ENCODE results near the gene TEFM. TPM values are rescaled to one million over a fixed set of nuclear protein-coding genes. Genes with fewer than 3 reads are reported as not detected.
A peak's percentile ranks its signal among the peaks of the same experiment; 100 is the strongest.
"Not testable (repeated sequence)": the region's sequence is repeated elsewhere in the genome, so short reads cannot be mapped to it uniquely, and the experiment has no call there.

Gene TEFM
- total and polyA plus RNA-seq, 3 donors from 2014 or later: 8.7 to 16.2 (median 10.9) TPM

DNA sequence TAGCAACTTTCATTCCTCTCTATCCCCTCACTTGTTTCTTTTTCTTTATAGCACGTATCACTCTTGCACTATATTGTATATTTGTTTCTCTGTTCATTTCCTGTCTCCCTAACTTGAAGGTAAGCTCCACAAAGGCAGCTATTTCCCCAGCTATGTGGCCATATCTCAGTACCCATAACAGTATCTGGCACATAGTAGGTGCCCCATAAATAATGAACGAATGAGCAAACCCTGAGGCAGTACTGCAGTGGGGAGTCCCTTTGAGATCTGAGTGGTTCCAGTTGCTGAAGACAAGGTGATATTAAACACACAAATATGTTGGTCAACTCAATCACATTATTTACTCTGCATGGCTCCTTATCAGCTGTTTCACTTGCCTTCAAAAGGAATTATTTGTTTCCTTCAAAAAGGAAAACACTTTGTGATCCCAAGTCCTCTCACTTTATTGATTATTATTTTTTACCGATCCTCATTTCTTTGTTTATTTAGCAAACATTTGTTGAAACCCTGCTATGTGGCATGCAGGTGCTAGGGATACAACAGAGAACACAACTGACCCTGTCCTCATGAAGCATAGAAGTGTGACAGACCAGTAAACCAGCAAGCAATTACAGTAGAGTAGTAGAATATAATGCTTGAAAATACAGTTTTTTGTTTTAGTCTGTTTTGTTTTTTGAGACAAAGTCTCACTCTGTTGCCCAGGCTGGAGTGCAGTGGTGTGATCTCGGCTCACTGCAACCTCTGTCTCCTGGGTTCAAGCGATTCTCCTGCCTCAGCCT is 10.0 kb upstream of the TEFM start:
- Histone ChIP-seq H3K4me1 (no peaks in the 10 kb centered on the region), H3K4me3 (no peak overlapping the region), H3K27ac (no peak overlapping the region), H3K27me3 (no peaks in the 10 kb centered on the region), H3K9me3 (no peaks in the 10 kb centered on the region), H3K36me3 (ENCODE audit: low read depth, missing control alignments) (no peaks in the 10 kb centered on the region)
- no peak for DNase-seq
- TF ChIP-seq, protein P1, sequence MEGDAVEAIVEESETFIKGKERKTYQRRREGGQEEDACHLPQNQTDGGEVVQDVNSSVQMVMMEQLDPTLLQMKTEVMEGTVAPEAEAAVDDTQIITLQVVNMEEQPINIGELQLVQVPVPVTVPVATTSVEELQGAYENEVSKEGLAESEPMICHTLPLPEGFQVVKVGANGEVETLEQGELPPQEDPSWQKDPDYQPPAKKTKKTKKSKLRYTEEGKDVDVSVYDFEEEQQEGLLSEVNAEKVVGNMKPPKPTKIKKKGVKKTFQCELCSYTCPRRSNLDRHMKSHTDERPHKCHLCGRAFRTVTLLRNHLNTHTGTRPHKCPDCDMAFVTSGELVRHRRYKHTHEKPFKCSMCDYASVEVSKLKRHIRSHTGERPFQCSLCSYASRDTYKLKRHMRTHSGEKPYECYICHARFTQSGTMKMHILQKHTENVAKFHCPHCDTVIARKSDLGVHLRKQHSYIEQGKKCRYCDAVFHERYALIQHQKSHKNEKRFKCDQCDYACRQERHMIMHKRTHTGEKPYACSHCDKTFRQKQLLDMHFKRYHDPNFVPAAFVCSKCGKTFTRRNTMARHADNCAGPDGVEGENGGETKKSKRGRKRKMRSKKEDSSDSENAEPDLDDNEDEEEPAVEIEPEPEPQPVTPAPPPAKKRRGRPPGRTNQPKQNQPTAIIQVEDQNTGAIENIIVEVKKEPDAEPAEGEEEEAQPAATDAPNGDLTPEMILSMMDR (IDR thresholded peaks at IDR 0.05): no peak
- TF ChIP-seq POLR2A (IDR thresholded peaks at IDR 0.05): no peak
- 78 to 81% methylated on average over 5 of the region's 5 CpGs for WGBS, 2 donors
- intact Hi-C loops (cut with DNase I; ENCODE audit: low total_unique reads): no loop called here

- no peak for TF ChIP-seq POLR2A (IDR thresholded peaks at IDR 0.05)
- TF ChIP-seq, protein P1 (IDR thresholded peaks at IDR 0.05): no peak
- intact Hi-C loops (cut with DNase I; ENCODE audit: low total_unique reads): no loop called here
- no peak for DNase-seq
- H3K27me3 ChIP-seq: no peaks in the 10 kb centered on the region
- H3K4me1 ChIP-seq: no peaks in the 10 kb centered on the region
- H3K36me3 ChIP-seq (ENCODE audit: low read depth, missing control alignments): no peaks in the 10 kb centered on the region
- H3K4me3 ChIP-seq: no peak overlapping the region
- H3K9me3 ChIP-seq: no peaks in the 10 kb centered on the region
- no peak overlapping the region for H3K27ac ChIP-seq
Observed at GRCh38 chr17:30913955-30914354, 7.9 kb upstream of the TEFM start.

DNA sequence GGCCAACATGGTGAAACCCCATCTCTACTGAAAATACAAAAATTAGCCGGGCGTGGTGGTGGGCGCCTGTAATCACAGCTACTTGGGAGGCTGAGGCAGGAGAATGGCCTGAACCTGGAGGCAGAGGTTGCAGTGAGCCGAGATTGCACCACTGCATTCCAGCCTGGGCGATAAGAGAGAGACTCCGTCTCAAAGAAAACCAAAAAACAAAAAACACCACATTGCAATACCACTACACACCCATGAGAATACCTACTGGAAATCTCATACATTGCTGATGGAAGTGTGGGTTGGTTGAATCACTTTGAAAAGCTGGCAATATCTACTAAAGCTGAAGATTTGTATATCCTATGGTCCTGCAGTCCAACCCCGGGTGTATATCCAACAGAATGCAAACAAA is 4.1 kb upstream of the TEFM start:
- H3K27me3 ChIP-seq; intact Hi-C loops (cut with DNase I; ENCODE audit: low total_unique reads): not testable (repeated sequence)
- 94 to 95% methylated on average over 7 of the region's 7 CpGs for WGBS, 2 donors

DNA sequence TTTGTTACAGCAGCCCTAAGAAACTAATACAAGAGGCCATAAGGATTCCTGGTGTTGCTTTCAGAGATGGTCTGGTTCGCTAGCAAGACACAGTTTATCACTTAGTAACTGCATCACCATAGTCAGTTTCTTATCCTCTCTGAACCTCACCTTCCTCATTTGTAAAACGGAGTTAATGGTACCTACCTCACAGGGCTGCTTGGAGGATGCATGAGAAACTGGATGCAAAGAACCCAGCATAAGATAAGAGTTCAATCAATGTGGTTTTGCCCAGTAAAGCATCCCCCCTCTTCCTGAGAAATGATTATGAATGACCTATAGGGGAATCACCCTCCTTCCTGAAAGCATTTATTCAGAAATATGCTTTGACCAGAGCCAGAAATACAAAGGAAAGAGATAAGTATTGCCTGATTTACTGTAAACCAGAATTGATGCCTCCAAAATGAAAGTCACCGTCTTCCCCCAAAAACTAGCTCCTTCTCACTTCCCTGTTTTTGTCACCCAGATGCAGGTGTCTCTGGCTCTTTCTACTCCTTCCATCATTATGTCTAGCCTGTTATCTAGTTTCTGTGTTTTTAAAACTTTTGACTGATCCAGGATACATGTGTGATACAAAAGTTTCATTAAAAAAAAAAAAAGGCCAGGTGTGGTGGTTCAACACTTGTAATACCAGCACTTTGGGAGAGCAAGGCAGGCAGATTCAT is 2.8 kb upstream of the TEFM start:
- Histone ChIP-seq H3K27me3 (no peaks in the 10 kb centered on the region), H3K27ac (no peak overlapping the region), H3K4me1 (peaks cover 5% of the 10 kb centered on the region), H3K4me3 (no peak overlapping the region), H3K9me3 (no peaks in the 10 kb centered on the region), H3K36me3 (ENCODE audit: low read depth, missing control alignments) (no peaks in the 10 kb centered on the region)
- TF ChIP-seq, protein P1 (IDR thresholded peaks at IDR 0.05): no peak
- TF ChIP-seq POLR2A (IDR thresholded peaks at IDR 0.05): no peak
- 70 to 71% methylated on average over 3 of the region's 3 CpGs for WGBS, 2 donors
- intact Hi-C loops (cut with DNase I; ENCODE audit: low total_unique reads): no loop called here
- no peak for DNase-seq

More for the DNA sequence above, 4.1 kb upstream of the TEFM start:
- not testable (repeated sequence) for H3K9me3 ChIP-seq; H3K36me3 ChIP-seq (ENCODE audit: low read depth, missing control alignments); DNase-seq; H3K4me3 ChIP-seq; H3K4me1 ChIP-seq; H3K27ac ChIP-seq

DNA sequence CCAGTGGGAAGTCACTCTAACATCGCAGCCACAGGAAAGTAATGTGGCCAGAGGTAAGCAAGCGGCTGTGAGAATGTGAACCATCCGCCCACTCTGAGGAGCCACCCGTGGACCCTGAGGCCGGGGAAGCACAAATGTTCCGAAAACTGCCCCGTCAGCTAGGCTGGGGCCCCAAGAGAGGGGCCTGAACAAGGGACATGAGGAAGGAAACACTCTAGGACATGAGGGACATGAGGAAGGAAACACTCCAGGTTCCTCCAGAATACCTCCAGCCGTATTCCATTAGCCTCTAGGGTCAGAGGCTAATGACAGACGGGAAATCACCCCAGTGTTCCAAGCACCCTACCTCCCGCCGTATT is 317 bp downstream of the TEFM start:
- peak overlapping the region; percentile 79 to 81 for H3K27ac ChIP-seq

More for the DNA sequence above, 317 bp downstream of the TEFM start:
- TF ChIP-seq POLR2A (IDR thresholded peaks at IDR 0.05): no peak
- TF ChIP-seq, protein P1 (IDR thresholded peaks at IDR 0.05): no peak
- H3K4me3 ChIP-seq: peak overlapping the region; percentile 79 to 88
- 0 to 1% methylated on average over 8 to 11 of the region's 11 CpGs for WGBS, 2 donors
- no peaks in the 10 kb centered on the region for H3K27me3 ChIP-seq
- no peaks in the 10 kb centered on the region for H3K36me3 ChIP-seq (ENCODE audit: low read depth, missing control alignments)
- no peak for DNase-seq
- H3K4me1 ChIP-seq: peaks cover 5% of the 10 kb centered on the region
- intact Hi-C loops (cut with DNase I; ENCODE audit: low total_unique reads): no loop called here
- H3K9me3 ChIP-seq: no peaks in the 10 kb centered on the region
